ENCODE measurements around the gene USP9X.
"Not testable (repeated sequence)": the region's sequence is repeated elsewhere in the genome, so short reads cannot be mapped to it uniquely, and the experiment has no call there.

Gene USP9X, protein sequence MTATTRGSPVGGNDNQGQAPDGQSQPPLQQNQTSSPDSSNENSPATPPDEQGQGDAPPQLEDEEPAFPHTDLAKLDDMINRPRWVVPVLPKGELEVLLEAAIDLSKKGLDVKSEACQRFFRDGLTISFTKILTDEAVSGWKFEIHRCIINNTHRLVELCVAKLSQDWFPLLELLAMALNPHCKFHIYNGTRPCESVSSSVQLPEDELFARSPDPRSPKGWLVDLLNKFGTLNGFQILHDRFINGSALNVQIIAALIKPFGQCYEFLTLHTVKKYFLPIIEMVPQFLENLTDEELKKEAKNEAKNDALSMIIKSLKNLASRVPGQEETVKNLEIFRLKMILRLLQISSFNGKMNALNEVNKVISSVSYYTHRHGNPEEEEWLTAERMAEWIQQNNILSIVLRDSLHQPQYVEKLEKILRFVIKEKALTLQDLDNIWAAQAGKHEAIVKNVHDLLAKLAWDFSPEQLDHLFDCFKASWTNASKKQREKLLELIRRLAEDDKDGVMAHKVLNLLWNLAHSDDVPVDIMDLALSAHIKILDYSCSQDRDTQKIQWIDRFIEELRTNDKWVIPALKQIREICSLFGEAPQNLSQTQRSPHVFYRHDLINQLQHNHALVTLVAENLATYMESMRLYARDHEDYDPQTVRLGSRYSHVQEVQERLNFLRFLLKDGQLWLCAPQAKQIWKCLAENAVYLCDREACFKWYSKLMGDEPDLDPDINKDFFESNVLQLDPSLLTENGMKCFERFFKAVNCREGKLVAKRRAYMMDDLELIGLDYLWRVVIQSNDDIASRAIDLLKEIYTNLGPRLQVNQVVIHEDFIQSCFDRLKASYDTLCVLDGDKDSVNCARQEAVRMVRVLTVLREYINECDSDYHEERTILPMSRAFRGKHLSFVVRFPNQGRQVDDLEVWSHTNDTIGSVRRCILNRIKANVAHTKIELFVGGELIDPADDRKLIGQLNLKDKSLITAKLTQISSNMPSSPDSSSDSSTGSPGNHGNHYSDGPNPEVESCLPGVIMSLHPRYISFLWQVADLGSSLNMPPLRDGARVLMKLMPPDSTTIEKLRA (N-terminal part only)

DNA sequence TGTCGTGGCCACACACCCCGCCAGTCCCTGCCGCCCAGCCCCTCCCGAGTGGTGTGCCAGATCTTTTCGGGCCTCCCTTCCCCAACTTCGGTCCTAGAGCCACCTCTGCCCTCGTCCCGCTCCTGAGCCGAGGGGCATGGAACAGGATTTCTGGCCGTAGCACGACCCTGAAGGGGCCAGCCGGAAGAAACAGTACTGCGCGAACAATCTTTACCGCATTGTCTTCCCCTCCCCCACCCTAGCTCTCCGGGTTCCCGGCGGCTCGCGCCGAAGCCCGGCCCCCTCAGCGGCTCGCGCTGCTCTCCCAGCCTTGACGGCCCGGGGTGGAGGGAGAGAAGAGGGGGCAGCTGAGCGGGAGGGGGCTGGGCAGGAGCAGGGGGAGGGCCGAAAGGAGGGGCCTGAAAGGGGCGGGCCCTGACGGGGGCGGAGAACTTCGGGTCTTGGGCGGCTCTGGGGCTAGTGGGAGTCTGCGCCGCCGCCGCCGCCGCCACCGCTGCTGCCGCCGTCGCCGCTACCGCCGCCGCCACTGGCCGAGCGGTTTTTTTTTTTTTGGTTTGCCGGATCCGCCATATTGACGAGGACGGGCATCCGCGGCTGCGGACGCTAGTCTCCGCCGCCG, at the start of gene USP9X:
Gene USP9X (plus strand): TSS at position 553 of the 619 bp plus-strand sequence. CDS start 38,184 bp downstream, outside the sequence.
- DNase-seq (ENCODE audit: low read depth): peak; percentile 83

DNA sequence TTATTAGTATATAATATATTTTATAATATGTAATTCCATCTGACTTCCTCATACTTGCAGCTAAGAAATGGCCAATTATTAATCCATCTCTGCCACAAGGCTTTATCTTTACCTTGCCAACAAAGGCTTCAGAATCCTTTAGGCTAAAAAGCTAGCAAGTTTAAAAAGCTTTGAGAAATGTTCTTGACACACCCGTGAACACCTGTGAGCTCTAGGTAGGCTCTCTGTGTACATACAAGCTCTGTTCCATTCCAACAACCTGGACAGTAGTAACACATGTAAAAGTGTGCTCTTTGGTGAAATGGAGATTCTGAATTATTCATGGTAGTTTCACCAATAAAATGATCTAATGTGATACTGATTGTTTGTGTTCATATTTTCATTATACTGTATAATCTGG, 49.7 kb upstream of the USP9X start:
- DNase-seq (ENCODE audit: low read depth): no peak

DNA sequence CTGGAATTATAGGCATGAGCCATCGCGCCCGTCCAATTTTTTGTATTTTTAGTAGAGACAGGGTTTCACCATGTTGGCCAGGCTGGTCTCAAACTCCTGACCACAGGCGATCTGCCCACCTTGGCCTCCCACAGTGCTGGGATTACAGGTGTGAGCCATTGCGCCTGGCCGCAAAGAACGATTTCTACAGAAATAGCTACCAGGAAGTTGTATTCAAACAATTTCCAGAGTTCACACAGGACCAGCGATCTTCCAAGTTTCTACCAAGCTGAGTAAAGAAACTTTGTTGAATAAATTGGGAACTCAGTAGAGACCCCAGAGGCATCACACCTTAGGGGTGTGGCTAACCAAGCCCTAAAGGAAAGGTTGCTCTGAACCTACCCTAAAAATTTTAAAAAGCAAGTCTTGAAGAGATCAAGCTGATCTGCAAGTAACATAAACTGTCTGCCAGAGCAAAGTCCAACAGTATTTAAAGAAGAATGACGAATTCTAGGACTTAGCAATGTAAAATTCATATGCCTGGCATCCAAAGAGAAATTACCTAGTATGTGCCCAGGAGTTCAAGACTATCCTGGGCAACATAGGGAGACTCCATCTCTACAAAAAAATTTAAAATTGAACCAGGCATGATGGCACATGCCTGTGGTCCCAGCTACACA, 48.4 kb upstream of the USP9X start:
- no peak for DNase-seq (ENCODE audit: low read depth)

DNA sequence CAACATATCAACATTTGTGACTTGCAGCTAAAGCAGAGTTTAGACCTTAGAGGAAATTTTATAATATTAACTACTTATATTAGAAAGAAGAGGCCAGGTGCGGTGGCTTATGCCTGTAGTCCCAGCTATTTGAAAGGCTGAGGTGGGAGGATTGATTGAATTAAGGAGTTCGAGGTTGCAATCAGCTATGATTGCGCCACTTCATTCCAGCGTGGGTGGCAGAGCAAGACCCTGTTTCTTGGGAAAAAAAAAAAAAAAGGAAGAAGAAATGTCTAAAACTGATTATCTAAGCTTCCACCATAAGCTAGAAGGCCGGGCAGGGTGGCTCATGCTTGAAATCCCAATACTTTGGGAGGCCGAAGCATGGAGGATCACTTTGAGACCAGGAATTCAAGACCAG, 42.0 kb upstream of the USP9X start:
- DNase-seq (ENCODE audit: low read depth): no peak

DNA sequence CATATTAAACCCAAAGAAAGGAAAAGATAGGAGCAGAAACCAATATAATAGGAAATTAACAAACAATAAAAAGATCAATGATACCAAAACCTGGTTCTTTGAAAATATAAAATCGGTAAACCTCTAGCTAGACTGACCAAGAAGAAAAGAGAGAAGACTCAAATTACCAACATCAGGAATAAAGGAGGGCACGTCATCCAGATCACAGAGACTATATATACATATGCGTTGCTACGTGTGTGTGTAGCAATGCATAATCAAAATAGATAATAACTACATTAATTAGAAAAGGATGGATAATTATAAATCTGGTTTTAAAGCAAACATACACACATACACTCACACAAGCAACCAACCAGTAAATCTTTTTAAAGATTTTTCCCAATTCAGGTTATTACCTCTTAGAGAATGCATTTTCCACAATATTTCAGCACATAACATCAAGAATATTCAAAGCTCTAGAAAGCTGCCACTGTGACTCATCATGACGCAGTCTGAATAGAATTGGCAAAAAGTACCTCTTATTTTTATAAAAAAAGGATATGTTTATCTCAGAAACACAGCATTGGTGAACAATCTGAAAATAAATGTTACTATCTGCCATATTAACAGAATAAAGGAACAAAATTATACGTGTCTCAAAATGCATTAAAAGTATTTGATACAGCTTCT, 41.4 kb upstream of the USP9X start:
- DNase-seq (ENCODE audit: low read depth): no peak

DNA sequence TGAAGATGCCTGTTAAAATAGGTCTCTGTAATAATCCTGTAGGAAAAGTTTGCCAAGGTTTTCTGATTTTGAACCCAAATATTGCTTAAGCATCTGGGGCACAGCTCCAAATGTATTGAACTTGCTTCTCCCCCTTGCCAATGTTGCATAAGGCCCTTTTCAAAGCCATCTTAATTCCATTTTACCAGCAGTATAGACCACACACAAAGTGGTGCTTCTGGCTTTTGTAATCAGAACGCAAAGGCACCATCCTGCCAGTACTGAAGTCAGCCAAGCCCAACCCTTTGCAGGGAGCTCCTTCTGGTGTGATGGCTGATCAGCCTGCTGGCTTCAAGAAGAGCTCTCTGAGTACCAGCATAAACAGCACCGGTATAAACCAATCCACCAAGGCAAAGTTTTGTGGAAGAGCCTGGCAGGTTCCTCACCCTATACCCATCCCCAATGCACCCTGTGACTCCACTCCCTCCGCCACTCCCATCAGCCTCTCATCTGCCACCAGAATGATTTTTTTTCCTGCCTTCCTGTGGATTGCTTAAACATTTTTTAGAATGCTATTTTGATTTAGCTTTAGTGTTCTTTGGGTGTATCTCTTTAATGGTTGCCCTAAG, 39.2 kb upstream of the USP9X start:
- no peak for DNase-seq (ENCODE audit: low read depth)

DNA sequence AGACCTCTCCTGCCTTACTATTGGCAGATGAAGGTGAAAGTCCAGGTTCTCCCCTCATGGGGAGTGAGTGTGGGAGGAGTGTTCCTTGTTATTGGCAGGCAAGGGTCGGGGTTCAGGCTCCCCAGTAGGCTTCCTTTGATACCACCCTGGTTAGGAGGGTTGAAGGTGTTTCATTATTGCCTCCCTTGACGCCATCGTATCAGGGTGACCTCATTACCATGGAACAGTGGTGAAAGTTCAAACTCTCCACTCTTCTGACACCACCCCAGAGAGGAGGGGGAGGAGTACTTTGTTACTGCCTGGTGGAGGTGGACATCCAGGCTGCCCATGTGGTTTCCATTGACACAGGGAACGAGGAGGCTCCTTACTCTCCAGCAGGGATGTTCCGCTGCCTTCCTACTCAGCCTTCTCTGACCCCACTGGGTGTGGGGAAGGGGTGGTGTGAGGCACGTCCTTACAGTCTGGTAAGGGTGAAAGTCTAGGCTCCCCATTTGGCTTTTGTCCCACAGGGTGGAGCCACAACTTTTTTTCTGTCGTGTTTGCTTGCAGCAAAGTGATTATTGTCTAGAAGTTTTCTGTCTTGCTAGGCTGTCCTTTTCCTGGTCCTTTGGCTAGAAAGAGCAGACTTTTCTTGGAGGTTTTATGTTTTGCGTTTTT, 37.2 kb upstream of the USP9X start:
- DNase-seq (ENCODE audit: low read depth): no peak

DNA sequence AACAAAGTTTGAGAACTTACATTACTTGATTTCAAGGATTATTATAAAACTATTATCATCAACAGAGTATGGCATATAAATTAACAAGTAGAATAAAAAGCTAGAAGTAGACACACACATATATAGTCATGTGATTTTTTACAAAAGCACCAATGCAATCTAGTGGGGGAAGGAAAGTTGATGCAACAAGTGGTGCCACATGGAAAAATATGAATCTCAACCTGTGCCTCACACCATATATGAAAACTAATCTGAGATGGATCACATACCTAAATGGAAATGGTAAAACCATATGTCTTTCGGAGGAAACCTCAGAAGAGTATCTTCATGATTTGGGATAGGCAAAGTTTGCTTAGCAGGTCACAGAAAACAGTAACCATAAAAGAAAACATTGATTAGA, 34.9 kb upstream of the USP9X start:
- no peak for DNase-seq (ENCODE audit: low read depth)

DNA sequence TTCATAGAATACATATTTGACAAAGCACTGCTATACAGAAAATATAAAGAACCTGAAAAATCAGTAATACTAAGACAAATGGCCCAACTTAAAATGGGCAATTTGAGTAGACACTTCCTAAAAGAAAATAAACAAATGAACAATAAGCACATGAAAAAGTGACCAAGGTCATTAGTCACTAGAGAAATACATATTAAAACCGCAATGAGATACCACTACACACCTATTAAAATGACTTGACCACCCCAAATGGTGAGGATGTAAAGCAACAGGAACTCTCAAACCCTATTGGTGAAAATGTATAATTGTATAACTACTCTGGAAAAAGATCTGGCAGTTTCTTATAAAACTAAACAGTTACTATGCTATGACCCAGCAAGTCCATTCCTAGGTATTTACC, 34.0 kb upstream of the USP9X start:
- DNase-seq (ENCODE audit: low read depth): no peak

DNA sequence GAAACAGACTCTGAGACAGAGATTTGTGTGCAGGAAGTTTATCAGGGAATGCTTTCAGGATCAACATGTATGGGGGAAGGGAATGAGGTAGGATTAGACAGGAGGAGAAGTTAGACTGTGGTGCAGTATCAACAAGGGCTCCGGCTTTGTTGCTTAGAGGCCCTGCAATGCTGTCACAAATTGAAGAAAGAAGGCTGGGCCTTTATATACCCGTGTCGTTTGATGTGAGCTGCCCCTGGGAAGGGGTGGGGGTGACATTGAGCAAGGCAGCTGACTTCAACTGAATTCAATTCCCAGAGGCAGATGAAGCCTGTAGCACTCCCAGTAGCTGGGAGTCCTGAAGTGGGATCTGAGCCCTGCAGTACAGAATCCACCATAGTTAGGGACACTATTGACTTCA, 29.5 kb upstream of the USP9X start:
- no peak for DNase-seq (ENCODE audit: low read depth)

DNA sequence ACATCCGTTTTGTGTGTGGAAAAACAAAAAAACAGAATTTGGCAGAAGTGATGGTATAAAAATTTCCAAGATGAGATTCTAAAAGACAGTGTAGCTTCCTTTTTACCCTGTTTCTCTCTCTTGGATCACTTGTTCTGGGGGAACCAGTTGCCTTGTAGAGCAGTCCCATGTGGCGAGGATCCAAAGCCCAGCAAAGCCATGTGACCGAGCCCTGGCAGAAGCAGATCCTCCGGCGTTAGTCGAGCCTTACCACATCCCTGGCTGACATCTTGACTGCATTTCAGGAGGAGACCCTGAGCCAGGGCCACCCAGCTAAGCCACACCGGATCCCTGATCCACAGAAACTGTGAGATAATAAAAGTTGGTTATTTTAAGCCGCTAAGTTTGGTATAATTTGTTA, 22.0 kb upstream of the USP9X start:
- DNase-seq (ENCODE audit: low read depth): not testable (repeated sequence)

DNA sequence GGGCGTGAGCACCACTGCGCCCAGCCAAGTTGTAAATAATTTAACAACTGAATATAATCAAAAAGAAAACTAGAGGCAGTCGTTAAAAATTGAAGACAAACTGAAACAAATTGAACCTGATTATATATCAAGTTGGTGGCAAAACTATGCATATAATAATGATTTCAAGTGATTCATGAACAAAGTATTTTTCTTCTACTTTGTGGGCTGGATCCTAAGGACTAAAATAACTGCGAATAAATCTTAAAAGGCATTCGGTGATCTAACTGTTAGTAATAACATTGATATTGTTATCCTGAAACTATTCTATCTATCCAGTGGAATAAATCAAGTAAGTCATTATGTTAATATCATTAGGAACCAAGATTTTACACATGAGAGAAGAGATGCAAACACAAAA, 21.2 kb upstream of the USP9X start:
- no peak for DNase-seq (ENCODE audit: low read depth)

DNA sequence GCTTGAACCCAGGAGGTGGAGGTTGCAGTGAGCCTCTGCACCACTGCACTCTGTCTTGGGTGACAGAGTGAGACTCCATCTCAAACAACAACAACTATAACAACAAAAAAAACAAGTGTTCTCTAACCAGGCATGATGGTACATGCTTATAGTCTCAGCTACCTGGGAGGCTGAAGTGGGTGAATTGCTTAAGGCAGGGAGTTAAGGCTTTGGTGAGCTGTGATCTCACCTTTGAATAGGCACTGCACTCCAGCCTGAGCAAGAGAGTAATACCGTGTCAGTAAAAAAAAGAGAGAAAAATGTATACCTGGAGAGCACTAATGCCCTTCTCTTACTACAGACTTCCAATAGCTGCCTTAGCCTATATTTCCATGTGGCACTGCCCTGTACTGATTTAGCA, 18.9 kb upstream of the USP9X start:
- no peak for DNase-seq (ENCODE audit: low read depth)

DNA sequence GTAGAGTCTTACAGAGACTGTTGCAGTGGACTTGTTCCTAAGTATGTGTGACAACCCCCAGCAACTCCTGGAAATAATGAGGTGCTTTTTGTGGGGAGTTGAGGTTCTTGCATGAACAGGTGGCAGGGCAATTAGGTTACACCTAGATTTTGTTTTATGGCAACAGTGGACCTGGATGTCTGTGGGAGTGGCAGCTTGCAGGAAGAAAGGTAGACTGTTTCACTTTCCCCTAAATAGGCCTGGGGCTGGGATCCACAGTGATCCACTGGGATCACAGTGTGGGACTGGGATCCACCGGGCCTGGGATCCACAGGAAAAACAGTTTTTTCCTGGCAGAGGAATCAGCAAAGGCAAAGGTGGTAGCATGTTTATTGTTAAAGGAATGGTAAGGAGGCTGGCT, 18.3 kb upstream of the USP9X start:
- no peak for DNase-seq (ENCODE audit: low read depth)

DNA sequence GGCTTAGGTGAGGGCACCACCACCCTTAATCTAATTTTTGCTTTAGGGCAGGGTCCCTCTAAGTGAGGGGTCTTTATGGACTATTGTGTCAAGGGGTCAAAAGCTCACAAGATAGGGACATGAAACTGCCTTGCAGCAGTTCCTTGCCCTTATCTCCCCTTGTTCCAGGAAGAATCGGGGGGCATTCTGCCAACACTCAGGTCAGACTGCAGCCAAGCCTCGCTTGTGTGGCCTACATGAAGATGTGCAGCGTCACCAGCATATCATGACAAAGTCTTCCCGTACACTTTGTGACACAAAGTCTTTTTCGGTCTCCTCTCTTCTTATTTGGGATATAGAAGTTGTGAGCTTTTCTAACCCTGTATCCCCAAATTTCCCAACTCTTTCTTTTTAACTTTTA, 17.5 kb upstream of the USP9X start:
- DNase-seq (ENCODE audit: low read depth): no peak

DNA sequence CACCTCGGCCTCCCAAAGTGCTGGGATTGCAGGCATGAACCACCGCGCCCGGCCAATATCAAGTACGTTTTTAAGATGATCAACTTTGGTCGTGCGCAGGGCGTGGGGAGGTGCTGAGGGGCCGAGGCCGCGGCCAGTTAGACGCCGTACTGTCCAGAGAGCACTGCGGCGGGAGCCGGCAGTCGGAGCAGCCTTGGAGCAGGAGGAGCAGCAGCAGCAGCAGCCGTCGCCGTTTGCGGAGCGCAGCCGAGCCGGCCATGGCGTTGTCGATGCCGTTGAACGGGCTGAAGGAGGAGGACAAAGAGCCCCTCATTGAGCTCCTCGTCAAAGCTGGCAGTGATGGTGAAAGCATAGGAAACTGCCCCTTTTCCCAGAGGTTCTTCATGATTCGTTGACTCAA, 8.5 kb upstream of the USP9X start:
- no peak for DNase-seq (ENCODE audit: low read depth)

DNA sequence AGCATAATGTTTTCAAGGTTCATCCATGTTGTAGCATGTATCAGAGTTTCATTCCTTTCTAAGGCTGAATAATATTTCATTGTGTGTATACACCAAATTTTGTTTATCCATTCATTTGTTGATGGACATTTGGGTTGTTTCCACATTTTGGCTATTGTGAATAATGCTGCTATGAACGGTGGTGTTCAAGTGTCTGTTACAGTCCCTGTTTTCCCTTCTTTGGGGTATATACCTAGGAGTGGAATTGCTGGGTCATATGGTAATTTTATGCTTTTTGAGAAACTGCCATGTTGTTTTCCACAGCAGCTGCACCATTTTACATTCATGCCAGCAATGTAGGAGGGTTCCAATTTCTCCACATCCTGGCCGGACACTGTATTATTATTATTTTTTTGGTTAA, 3.4 kb upstream of the USP9X start:
- DNase-seq (ENCODE audit: low read depth): no peak

DNA sequence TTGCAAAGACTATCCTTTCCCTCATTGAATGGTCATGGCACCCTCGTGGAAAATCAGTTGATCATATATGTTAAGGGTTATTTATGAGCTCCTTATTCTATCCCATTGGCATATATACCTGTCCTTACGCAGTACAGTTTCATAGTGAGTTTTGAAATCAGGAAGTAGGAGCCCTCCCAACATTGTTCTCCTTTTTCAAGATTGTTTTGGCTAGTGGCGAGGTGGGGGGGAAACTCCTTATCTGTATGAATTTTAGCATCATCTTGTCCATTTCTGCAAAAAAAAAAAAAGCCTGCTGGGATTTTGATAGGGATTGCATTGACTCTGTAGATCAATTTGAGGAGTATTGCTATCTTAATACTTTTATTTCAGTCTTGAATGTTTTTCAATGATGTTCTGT, 2.5 kb upstream of the USP9X start:
- no peak for DNase-seq (ENCODE audit: low read depth)

DNA sequence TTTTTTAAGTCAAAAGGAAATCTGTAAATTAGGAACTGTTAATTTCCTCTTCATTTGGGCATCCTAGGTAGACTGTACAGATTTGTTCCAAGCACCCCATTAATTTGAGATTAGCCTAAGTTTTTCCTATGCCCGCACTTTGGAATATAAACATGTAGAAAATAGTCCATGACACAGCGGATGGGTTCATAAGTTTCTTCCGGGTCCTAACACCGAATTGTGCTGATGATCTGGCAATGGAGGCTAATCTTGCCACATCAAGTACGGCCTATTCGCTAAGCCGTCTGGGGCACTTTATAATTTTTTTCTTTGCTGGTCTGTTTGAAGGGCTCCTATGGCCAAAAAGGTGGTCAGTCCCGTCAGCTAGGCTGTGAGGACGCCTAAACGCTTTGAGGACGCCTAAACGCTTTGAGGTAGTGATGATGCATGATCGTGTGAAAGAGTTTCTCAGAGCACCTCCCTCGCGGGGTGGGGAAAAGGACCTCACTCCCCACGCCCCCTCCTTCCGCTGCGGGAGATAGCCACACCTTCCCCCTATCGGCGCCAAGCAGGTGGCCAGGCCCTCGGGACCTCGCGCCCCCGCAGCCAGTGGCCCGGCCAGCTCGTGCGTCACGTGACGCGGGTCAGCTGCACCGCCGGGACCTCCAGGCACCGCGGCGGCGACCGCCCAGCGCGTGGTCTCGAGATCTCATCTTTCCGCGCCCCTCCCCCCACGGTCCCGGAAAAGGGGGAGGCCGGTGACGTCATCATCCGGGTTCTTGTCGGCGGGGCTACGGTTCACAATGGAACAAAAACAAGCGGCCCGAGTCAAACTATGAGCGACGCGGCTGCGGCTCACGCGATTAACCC, 977 bp upstream of the USP9X start:
- DNase-seq (ENCODE audit: low read depth): peak; percentile 96

DNA sequence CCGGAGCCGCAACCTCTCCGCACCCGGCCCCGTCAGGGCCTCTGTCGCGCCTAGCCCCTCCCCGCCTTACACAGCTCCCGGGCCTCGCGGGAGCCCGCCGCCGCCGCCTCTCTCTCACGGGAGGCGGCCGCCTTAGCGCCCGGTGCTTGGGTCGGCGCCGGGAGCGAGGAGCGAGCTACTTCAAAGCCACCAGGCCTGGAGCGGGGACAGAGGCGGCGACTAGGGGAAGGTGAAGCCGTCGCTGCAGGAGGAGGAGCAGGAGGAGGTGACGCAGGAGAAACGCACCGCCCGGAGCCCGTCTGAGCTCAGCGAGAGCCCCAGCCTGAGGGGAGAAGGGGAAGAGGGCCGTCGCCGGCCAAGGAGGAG, 250 bp downstream of the USP9X start:
- DNase-seq (ENCODE audit: low read depth): peak; percentile 60
